Upper lobe of right lung (tissue), 1 donor: ENCODE results near the gene UPK3A. TPM values are rescaled to one million over a fixed set of nuclear protein-coding genes. Genes with fewer than 3 reads are reported as not detected.
"Not testable (repeated sequence)": the region's sequence is repeated elsewhere in the genome, so short reads cannot be mapped to it uniquely, and the experiment has no call there.

Experiments used
- ATAC-seq: fragments of 200-7000 bp; cut with Tn5 transposase; one replicate; pipeline ENCODE4 v1.9.1; 2020; ENCODE audit warnings: mild to moderate bottlenecking, moderate library complexity
- DNase-seq: peaks from one replicate; pipeline ENCODE4 v3.0.0-alpha.2; 2020
- H3K27ac ChIP-seq: fragments of 200-600 bp; one replicate; pipeline ENCODE4 v1.8.0; 2022
- H3K27me3 ChIP-seq: fragments of 200-600 bp; one replicate; pipeline ENCODE4 v1.8.0; 2022; ENCODE audit warnings: mild to moderate bottlenecking
- H3K36me3 ChIP-seq: fragments of 200-600 bp; one replicate; pipeline ENCODE4 v1.8.0; 2022
- H3K4me1 ChIP-seq: fragments of 200-600 bp; one replicate; pipeline ENCODE4 v1.8.0; 2022
- H3K4me3 ChIP-seq: fragments of 200-600 bp; one replicate; pipeline ENCODE4 v1.8.0; 2022; ENCODE audit warnings: mild to moderate bottlenecking
- H3K9me3 ChIP-seq: fragments of 200-600 bp; one replicate; pipeline ENCODE4 v1.8.0; 2022
- intact Hi-C: fragments of 100-400 bp; cut with DNase I; formaldehyde crosslinking; loops from one replicate; pipeline ENCODE4 v1.11.0; 2022
- total RNA-seq: library from RNA; stranded (reverse); fragmentation: NEBNext Ultra II Directional; extraction: Animal tissue kit (Norgen Biotek cat#: 25700); gene quantifications from one replicate; pipeline ENCODE4 v1.2.1, GENCODE V29; 2021
- TF ChIP-seq, protein P1 (sequence below): fragments of 200-600 bp; IDR thresholded peaks from one replicate; pipeline ENCODE4 v1.8.0; 2022; ENCODE audit warnings: antibody characterized with exemption
- donor health status: DM: no; HTN: yes; CAD: no; lungs with severe emphysema.

The UPK3A gene
- total RNA-seq, 1 donor from 2014 or later, result not detected

- H3K27ac ChIP-seq, result no peak overlapping the region
- ATAC-seq (no peak), DNase-seq (no peak)
- no peaks in the 10 kb centered on the region for H3K9me3 ChIP-seq
- no peak overlapping the region for H3K4me3 ChIP-seq
- no peaks in the 10 kb centered on the region for H3K27me3 ChIP-seq
- H3K36me3 ChIP-seq, result no peaks in the 10 kb centered on the region
- TF ChIP-seq, protein P1, sequence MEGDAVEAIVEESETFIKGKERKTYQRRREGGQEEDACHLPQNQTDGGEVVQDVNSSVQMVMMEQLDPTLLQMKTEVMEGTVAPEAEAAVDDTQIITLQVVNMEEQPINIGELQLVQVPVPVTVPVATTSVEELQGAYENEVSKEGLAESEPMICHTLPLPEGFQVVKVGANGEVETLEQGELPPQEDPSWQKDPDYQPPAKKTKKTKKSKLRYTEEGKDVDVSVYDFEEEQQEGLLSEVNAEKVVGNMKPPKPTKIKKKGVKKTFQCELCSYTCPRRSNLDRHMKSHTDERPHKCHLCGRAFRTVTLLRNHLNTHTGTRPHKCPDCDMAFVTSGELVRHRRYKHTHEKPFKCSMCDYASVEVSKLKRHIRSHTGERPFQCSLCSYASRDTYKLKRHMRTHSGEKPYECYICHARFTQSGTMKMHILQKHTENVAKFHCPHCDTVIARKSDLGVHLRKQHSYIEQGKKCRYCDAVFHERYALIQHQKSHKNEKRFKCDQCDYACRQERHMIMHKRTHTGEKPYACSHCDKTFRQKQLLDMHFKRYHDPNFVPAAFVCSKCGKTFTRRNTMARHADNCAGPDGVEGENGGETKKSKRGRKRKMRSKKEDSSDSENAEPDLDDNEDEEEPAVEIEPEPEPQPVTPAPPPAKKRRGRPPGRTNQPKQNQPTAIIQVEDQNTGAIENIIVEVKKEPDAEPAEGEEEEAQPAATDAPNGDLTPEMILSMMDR, result no peak
- no peaks in the 10 kb centered on the region for H3K4me1 ChIP-seq
- intact Hi-C loops, result no loop called here
Measured at GRCh38 chr22:45254388-45254787, 30.4 kb upstream of the UPK3A start.

GRCh38 chr22:45254789-45255278, 29.9 kb upstream of the UPK3A start:
- ATAC-seq, result no peak
- Histone ChIP-seq H3K27me3 (no peaks in the 10 kb centered on the region), H3K27ac (no peak overlapping the region), H3K36me3 (no peaks in the 10 kb centered on the region), H3K9me3 (no peaks in the 10 kb centered on the region), H3K4me1 (no peaks in the 10 kb centered on the region), H3K4me3 (no peak overlapping the region)
- DNase-seq, result no peak
- intact Hi-C loops, result no loop called here
- TF ChIP-seq, protein P1, result no peak

DNA sequence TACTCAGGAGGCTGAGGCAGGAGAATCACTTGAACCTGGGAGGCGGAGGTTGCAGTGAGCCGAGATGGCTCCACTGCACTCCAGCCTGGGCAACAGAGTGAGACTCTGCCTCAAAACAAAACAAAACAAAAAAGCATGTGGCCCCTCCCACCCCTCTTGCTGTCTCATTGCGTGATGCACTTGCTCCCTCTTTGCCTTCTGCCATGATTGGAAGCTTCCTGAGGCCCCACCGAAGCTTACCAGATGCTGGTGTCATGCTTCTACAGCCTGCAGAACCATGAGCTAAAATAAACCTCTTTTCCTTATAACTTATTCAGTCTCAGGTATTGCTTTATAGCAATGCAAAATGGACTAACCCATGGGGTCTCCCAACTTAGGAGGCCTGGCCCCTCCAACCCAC, 26.8 kb upstream of the UPK3A start:
- H3K36me3 ChIP-seq, DNase-seq, H3K27me3 ChIP-seq, H3K27ac ChIP-seq, H3K4me1 ChIP-seq, H3K9me3 ChIP-seq, intact Hi-C loops, ATAC-seq, H3K4me3 ChIP-seq: not testable (repeated sequence)

DNA sequence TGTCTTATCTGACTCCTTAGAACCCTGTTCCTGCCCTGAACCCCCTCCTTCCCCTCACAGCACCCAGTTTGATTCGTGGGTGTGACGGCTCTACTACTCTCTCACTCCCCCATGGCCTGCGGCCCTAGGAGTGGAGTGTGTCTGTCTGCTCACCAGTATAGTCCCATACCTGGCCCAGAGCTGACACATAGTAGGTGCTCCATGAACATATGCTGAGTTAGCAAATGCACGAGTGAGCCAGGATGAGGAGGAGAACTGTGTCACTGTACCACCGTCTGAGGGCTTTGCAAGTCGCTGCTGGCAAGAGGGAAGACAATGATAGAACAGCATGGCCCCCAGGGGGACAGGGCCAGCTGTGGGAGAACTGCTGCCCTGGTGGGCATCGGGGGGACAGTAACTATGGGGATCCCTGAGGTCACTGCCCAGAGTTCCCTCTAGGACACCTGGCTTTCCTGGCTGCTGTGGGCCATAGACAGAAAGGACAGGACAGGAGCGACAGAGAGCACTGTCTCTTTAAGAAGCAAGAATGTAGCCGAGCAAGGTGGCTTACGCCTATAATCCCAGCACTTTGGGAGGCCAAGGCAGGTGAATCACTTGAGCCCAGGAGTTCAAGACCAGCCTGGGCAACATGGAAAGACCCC, 24.9 kb upstream of the UPK3A start:
- intact Hi-C loops, result no loop called here
- Histone ChIP-seq H3K27me3 (no peaks in the 10 kb centered on the region), H3K36me3 (no peaks in the 10 kb centered on the region), H3K9me3 (no peaks in the 10 kb centered on the region), H3K27ac (no peak overlapping the region), H3K4me3 (no peak overlapping the region), H3K4me1 (peaks cover 18% of the 10 kb centered on the region)
- TF ChIP-seq, protein P1, result no peak
- DNase-seq, result no peak
- ATAC-seq, result no peak

- DNase-seq, intact Hi-C loops, H3K9me3 ChIP-seq, H3K36me3 ChIP-seq, ATAC-seq, H3K27ac ChIP-seq, H3K4me3 ChIP-seq, H3K27me3 ChIP-seq: not testable (repeated sequence)
- peaks cover 18% of the 10 kb centered on the region for H3K4me1 ChIP-seq
Measured at GRCh38 chr22:45260395-45260759, 24.4 kb upstream of the UPK3A start.

GRCh38 chr22:45261407-45262088, 23.2 kb upstream of the UPK3A start:
- no peak for ATAC-seq
- Histone ChIP-seq H3K27me3 (no peaks in the 10 kb centered on the region), H3K4me1 (peaks cover 18% of the 10 kb centered on the region), H3K27ac (no peak overlapping the region), H3K4me3 (no peak overlapping the region), H3K36me3 (no peaks in the 10 kb centered on the region), H3K9me3 (no peaks in the 10 kb centered on the region)
- no peak for DNase-seq
- TF ChIP-seq, protein P1, result no peak
- intact Hi-C loops, result no loop called here
